GM19463 (cell line): ENCODE data around the gene TDRD3.
"Not testable (repeated sequence)": the region's sequence is repeated elsewhere in the genome, so short reads cannot be mapped to it uniquely, and the experiment has no call there.

Experiments
- ATAC-seq: cut with Tn5 transposase; IDR thresholded peaks from one replicate; pipeline ENCODE4 v1.9.1; 2021; ENCODE audit warnings: mild to moderate bottlenecking, moderate library complexity; ENCODE audit not compliant: unreplicated experiment

Gene TDRD3

DNA sequence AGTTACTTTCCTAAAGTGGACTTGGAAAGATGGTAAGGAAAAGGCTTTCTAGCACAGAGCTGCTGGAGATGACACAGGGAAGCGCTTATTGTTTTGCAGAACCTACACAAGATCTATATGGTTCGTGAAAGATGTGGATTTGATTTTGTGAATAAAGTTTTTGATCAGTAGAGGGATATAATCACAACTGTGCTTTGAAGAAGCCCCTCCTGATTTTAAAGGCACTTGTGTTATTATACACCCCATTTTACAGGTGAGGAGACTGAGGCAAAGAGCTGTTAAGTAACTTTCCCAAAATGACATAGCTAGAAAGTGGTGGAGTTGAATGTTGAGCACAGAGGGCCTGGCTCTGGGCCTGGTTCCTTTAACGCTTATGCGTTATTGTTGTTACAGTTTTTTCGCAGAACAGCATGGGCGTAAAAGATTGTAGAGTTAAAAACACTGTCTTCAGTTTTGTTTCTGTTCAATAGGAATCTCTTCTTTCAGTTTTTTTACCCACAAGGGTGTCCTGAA is 1.4 kb downstream of the TDRD3 start:
- ATAC-seq, result no peak

DNA sequence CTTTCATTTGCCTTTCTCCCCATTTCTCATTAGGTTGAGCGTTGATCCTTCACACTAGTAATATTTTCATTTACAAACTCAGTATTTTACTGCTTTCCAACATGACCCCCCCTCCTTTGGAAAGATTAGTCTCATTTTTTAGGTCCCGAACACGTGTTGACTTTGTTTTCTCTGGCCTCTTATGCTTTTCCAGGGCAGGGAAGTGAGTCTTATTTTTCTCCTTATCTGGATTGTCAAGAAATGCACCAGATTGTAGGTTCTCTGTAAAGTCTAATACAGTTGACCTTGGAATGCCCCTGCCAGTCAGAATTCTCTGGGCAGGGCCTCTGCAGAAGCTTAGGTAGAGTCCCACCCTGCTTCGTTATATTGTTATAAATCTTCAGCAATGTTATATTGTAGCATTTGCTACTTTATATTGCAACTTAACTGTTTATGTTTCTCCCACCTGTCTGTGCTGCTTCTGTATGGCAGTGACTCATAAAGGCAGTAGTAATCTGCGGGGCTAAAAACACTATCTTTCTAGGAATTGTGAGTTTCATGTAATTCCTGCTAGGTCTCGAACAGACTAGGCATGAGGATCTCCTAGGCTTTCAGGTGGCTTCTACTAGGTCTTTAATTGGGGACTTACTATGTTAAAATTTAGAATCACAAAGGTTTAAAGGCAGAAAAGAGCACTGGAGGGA is 2.0 kb downstream of the TDRD3 start:
- ATAC-seq, result no peak

- ATAC-seq, result no peak
Observed at GRCh38 chr13:60402022-60402421, 5.0 kb downstream of the TDRD3 start.

GRCh38 chr13:60407095-60407494 is 10.1 kb downstream of the TDRD3 start:
- no peak for ATAC-seq

- not testable (repeated sequence) for ATAC-seq
Observed at GRCh38 chr13:60407852-60408251, 10.8 kb downstream of the TDRD3 start.

- ATAC-seq, result not testable (repeated sequence)
Observed at GRCh38 chr13:60409574-60410292, 12.7 kb downstream of the TDRD3 start.

- no peak for ATAC-seq
Observed at GRCh38 chr13:60410299-60410698, 13.3 kb downstream of the TDRD3 start.

DNA sequence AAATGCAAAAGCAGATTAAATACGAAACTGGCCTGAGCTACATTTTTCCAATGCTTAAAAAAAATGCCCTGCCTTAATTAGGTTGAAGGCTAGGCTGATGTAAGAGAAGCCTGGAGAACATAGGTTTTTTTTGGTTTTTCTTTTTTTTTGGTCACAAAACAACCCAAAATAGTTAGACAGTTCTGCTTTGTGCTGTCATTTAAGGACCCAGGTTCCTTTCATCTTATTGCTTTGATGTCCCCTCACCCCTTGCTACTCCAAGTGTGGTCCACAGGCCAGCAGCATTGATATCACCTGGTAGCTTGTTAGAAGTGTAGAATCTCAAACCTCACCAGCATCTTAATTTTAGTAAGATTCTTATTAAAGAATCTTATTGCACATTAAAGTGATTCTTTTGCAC is 14.4 kb downstream of the TDRD3 start:
- no peak for ATAC-seq

GRCh38 chr13:60411983-60412382 is 15.0 kb downstream of the TDRD3 start:
- no peak for ATAC-seq

DNA sequence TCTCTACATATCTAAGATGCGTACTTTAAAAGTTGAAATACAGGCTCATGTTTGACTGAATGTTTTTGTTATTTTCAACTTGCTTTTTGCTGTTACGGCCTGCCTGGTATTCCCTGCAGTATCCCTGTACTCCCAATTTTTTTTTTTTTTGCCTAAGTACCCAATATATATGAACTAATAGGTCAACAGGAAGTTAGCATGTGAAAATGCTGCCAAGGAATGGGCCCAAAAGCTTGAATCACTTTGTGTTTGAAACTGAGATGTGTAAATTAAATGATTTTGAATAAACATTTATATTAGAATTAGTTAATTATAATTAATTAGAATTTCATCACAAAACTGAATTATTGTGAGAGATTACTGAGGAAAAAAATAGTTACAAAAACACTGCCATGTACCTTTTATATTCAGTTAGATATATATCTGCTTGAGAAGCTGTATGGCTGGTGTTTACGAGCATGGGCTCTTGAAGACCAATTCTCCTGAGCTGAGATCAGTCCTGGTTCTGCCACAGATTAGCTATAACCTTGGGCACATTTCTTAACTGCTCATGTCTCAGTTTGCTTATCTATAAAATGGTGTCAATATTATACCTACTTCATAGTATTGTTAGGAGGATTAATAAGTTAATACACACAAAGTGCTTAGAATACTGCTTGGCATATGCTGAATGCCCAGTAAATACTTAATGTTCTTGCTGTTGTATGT is 16.0 kb downstream of the TDRD3 start:
- ATAC-seq, result no peak

DNA sequence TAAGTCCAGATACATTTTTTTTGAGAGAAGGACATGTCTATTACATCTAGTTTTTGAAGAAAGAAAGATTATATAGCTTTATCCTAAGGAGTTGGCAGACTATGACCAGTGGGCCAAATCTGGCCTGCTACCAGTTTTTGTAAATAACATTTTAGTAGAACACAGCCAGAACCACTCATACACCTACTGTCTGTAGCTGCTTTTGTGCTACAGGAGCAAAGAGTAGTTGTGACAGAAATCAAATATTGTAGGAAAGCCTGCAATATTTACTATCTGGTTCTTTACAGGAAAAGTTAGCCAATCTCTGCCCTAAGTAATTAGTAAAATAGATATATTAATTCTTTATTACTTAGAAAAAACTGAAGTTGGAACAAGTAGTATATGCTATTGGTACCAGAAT is 17.2 kb downstream of the TDRD3 start:
- no peak for ATAC-seq

DNA sequence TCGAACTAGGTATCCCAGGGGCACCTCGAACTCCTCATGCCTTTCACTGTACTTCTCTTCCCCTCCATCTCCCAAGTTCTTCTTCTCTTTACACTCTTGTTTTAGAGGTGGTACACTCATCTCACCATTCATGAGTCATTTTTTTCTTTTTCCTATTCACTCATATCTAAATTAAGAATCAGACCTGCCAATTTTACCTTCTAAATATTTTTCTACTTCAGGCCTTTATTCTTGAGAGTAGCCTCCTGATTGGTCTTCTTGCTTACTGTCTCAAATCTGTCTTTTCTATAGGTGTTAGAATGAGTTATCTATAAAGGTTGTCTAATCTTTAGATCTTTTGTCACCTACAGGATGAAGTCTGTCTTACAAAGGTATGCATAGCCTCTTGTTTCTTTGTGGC is 20.7 kb downstream of the TDRD3 start:
- peak; percentile 71 for ATAC-seq

DNA sequence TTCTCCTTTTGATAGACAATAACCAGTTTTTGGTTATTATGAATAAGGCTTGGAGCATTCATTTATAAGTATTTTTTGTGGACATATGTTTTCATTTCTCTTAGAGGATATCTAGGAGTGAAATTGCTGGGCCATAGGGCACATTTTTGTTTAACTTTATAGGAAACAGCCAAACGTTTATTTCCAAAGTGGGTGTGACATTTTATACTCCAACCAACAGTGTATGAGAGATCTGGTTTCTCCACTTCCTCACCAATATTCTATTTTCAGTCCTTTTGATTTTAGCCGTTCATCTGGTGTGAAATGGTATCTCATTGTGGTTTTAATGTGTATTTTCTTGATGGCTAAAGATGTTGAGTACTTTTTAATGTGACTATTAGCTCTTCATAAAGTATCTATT is 21.9 kb downstream of the TDRD3 start:
- no peak for ATAC-seq

DNA sequence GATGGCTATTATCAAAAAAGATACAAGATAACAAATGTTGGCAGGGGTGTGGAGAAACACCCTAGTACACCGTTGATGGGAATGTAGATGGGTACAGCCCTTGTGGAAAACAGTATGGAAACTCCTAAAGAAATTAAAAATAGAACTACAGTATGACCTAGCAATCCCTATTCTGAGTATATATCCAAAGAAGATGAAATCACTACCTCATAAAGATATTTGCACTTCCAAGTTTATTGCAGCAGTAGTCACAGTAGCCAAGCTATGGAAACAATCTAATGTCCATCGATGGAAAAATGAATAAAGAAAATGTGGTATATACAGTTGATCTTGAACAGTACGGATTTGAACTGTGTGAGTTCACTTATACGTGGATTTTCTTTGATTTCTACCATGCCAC is 28.3 kb downstream of the TDRD3 start:
- no peak for ATAC-seq

DNA sequence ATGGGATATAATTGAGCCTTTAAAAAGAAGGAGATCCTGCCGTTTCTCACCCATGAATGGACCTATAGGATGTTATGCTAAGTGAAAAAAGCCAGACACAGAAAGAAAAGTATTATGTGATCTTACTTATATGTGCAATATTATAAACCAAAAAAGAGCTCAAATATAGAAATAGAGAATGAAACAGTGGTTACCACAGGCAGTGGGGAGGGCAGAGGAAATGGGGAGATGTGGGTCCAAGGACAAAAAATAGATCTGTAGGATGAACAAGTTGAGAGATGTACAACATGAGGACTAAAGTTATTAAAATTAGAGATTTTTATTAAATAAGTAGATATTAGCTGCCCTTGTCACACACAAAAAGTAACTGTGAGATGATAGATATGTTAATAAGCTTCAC is 29.1 kb downstream of the TDRD3 start:
- ATAC-seq, result no peak

GRCh38 chr13:60427285-60427684 is 30.3 kb downstream of the TDRD3 start:
- ATAC-seq, result peak; percentile 64

- peak; percentile 61 for ATAC-seq
Observed at GRCh38 chr13:60431108-60431700, 34.2 kb downstream of the TDRD3 start.

- ATAC-seq, result no peak
Observed at GRCh38 chr13:60433505-60433904, 36.5 kb downstream of the TDRD3 start.

DNA sequence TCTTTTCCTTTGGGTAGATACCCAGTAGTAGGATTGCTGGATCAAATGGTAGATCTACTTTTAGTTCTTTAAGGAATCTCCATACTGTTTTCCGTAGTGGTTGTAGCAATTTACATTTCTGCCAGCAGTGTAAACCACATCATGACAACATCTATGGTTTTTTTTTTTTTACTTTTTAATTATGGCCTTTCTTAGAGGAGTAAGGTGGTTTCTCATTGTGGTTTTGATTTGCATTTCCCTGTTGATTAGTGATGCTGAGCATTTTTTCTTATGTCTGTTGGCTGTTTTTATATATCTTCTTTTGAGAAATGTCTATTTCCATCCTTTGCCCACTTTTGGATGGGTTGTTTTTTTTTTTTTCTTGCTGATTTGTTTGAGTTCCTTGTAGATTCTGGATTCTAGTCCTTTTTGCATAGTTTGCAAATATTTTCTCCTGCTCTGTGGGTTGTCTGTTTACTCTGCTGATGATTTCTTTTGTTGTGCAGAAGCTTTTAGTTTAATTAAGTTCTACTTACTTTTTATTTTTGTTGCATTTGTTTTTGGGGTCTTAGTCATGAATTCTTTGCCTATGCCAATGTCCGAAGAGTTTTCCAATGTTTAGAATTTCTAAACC is 38.8 kb downstream of the TDRD3 start:
- ATAC-seq, result no peak

DNA sequence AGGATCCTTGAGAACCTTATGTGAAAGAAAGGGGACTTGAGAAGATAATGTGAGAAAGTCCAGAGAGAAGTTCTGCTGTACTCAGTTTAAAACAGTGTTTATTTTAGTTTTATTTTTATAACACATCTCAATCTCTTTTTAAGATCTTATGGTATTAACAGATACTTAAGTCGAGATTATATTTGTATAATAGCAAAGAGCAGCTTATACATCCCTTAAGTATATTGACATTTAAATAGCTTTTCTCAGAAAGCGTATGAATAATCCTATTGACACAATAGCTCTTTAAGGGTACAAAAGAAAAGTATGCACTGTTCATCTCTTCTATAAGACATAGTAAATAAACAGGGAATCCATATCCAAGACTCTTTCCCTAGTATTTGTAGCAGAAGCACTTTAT is 42.2 kb downstream of the TDRD3 start:
- no peak for ATAC-seq

DNA sequence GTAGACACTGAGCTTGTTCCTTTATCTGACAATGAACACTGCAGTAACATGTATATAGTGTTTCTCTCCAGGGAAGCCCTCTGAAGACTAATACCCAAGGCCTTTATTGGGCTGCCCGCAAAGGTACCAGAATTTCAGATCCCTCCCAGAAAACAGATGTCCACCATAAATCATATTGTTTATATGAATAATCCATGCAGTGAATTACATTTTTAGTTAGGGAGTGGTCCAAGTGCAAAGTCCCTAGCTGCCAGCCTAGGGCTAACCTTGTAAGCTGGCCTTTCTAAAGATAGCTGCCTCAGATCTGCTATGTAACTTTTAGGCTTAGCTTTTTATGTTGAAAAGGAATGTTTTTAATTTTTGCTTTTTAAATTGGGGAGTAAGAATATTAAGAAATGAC is 44.7 kb downstream of the TDRD3 start:
- no peak for ATAC-seq
